Natural killer cell treated with Interleukin-12 subunit alpha and Interleukin-12 subunit beta and Interleukin-15 and Interleukin-18, amount 100 ng/mL, for 72 hours (primary cell): ENCODE measurements around the gene OR13J1. TPM values are rescaled to one million over a fixed set of nuclear protein-coding genes. Genes with fewer than 3 reads are reported as not detected.
"Not testable (repeated sequence)": the region's sequence is repeated elsewhere in the genome, so short reads cannot be mapped to it uniquely, and the experiment has no call there.

Experiments used
- ATAC-seq, 2 donors: fragments of 150-1000 bp; cut with Tn5 transposase in 1 of 2; sonication (Bioruptor Pico), chemical (Tn5 transposase) in 1 of 2; 2 replicates each; pipeline ENCODE4 v1.10.0; 2021
- DNase-seq: peaks from one replicate; pipeline ENCODE4 v3.0.0; 2022; ENCODE audit warnings: low spot score
- H3K27ac Mint-ChIP-seq, 2 donors: 1 replicate in 1 of 2; 2 replicates in 1 of 2; pipeline ENCODE4 v1.8.0; 2022; ENCODE audit warnings: mixed read lengths in 2 of 2, mild to moderate bottlenecking in 1 of 2, moderate library complexity in 1 of 2
- H3K27me3 Mint-ChIP-seq, 2 donors: 1 replicate in 1 of 2; 2 replicates in 1 of 2; pipeline ENCODE4 v1.8.0; 2022; ENCODE audit warnings: mixed read lengths in 2 of 2
- H3K36me3 Mint-ChIP-seq: one replicate; pipeline ENCODE4 v1.8.0; 2022; ENCODE audit warnings: mixed read lengths
- H3K4me1 Mint-ChIP-seq, 2 donors: 1 replicate in 1 of 2; 2 replicates in 1 of 2; pipeline ENCODE4 v1.8.0; 2022; ENCODE audit warnings: low read depth in 2 of 2, mixed read lengths in 2 of 2, mild to moderate bottlenecking in 1 of 2
- H3K4me3 Mint-ChIP-seq: one replicate; pipeline ENCODE4 v1.8.0; 2022; ENCODE audit warnings: mixed read lengths
- H3K9me3 Mint-ChIP-seq: 2 replicates; pipeline ENCODE4 v1.8.0; 2022; ENCODE audit warnings: mixed read lengths
- total RNA-seq, 2 donors: library from RNA; stranded (reverse); gene quantifications; one replicate each; pipeline ENCODE4 v1.2.3, GENCODE V29; 2022

Gene OR13J1
- total RNA-seq, 2 donors from 2014 or later, result not detected

DNA sequence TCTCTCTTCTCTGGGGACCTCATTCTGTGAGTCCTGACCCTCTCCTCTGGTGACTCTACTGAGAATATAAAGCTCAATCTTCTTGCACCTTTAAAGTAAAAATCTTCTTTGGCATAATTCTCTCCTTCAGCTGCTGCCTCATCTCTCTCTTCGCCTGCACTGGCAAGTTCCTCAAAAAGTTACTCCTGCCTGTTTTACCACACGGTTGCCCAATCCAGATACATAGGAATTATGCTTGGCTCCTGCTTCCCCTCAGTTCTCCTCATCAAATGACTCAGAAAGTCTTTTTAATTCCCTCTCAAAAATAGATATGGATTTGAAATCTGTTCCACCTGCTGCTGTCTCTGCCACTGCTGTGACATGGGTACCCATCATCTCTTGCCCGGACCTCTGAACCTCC is 21.4 kb upstream of the OR13J1 start:
- DNase-seq, result no peak
- no peaks in the 10 kb centered on the region for H3K36me3 Mint-ChIP-seq
- H3K27me3 Mint-ChIP-seq, result peaks cover 25 to 31% of the 10 kb centered on the region in 2 donors
- no peak overlapping the region for H3K27ac Mint-ChIP-seq
- no peak for ATAC-seq
- no peaks in the 10 kb centered on the region for H3K4me1 Mint-ChIP-seq
- H3K4me3 Mint-ChIP-seq, result no peak overlapping the region
- H3K9me3 Mint-ChIP-seq, result no peaks in the 10 kb centered on the region

DNA sequence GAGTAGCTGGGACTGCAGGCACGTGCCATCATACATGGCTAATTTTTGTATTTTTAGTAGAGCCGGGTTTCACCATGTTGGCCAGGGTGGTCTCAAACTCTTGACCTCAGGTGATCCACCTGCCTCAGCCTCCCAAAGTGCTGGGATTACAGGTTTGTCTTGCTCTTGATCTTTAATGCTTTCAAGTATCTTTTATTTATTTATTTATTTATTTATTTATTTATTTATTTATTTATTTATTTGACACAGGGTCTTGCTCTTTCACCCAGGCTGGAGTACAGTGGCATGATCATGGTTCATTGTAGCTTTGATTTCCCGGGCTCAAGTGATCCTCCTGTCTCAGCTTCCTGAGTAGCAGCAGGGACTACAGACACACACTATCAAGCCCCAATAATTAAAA is 14.7 kb upstream of the OR13J1 start:
- not testable (repeated sequence) for H3K36me3 Mint-ChIP-seq, H3K27ac Mint-ChIP-seq, DNase-seq, H3K9me3 Mint-ChIP-seq, ATAC-seq, H3K4me3 Mint-ChIP-seq, H3K4me1 Mint-ChIP-seq
- H3K27me3 Mint-ChIP-seq, result peaks cover 14 to 16% of the 10 kb centered on the region in 2 donors

DNA sequence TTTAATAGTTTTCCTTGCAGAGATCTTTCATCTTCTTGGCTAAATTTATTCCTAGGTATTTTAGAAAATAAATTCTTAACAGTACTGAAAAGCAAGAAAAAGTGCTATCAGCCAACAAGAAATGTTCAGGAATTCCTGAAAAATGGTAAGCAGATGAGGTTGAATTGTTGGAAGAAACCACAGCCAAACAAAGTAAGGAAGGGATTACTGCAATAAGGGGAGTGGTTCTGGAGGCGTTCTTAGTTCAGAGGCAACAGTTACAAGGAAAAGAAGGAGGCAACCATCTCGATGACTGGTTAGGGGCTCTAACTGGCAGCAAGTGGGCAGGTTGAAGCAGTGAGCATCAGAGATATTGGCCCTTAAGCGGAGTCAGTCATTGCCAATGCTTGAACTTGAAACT is 12.8 kb upstream of the OR13J1 start:
- ATAC-seq (no peak), DNase-seq (no peak)
- Mint-ChIP-seq H3K36me3 (no peaks in the 10 kb centered on the region), H3K4me3 (no peak overlapping the region), H3K27ac (no peak overlapping the region), H3K4me1 (no peaks in the 10 kb centered on the region), H3K9me3 (no peaks in the 10 kb centered on the region), H3K27me3 (peaks cover 23 to 25% of the 10 kb centered on the region in 2 donors)

DNA sequence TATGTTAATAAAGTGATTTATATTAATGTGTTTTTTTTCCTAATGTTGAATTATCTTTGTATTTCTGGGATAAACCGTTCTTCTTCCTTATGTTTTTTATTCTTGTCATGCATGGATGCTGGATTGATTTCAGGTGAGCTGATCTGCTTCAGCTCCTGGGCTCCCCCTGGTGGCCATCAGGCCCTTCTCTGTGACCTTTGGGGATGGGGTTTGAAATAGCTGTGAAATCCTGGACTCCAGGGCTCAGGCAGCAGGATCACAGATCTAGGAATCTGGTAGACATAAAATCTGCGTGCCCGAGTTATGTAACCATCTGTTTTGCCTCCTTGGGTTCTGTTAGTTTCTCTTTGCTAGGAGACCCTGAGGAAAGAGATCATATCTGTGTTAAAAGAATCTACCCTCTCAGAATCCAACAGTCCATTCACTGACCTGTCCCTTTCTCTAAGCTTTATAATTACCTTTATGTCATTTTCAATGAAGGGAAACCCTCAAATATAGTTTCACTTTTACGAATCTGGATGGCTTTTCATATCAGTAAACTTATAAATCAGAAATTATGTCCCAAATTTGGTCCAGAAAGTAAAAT is 12.2 kb upstream of the OR13J1 start:
- H3K27ac Mint-ChIP-seq, result no peak overlapping the region
- H3K36me3 Mint-ChIP-seq, result peaks cover 6% of the 10 kb centered on the region
- no peaks in the 10 kb centered on the region for H3K4me1 Mint-ChIP-seq

DNA sequence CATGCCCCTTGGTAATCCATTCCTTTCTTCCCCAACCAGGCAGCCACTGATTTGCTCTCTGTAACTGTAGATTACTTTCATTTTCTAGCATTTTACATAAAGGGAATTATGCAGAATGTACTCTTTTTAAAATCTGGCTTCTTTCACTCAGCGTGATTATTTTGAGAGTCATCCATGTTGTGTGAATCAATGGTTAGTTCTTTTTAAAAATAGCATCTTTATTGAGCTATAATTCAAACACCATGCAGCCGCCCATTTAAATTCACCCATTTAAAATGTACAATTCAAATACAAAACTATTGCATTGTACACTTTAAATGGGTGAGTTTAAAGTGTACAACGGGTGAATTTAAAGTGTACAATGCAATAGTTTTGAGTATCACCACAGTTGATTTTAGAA is 2.3 kb upstream of the OR13J1 start:
- peaks cover 20 to 23% of the 10 kb centered on the region in 2 donors for H3K27me3 Mint-ChIP-seq
- no peaks in the 10 kb centered on the region for H3K9me3 Mint-ChIP-seq
- H3K36me3 Mint-ChIP-seq, result peaks cover 9% of the 10 kb centered on the region
- no peaks in the 10 kb centered on the region for H3K4me1 Mint-ChIP-seq
- H3K4me3 Mint-ChIP-seq, result no peak overlapping the region
- DNase-seq (no peak), ATAC-seq (no peak)
- H3K27ac Mint-ChIP-seq, result no peak overlapping the region

More for the DNA sequence above, 12.2 kb upstream of the OR13J1 start:
- ATAC-seq, result no peak
- Mint-ChIP-seq H3K9me3 (no peaks in the 10 kb centered on the region), H3K4me3 (no peak overlapping the region), H3K27me3 (peaks cover 29 to 31% of the 10 kb centered on the region in 2 donors)
- DNase-seq, result peak; percentile 83

DNA sequence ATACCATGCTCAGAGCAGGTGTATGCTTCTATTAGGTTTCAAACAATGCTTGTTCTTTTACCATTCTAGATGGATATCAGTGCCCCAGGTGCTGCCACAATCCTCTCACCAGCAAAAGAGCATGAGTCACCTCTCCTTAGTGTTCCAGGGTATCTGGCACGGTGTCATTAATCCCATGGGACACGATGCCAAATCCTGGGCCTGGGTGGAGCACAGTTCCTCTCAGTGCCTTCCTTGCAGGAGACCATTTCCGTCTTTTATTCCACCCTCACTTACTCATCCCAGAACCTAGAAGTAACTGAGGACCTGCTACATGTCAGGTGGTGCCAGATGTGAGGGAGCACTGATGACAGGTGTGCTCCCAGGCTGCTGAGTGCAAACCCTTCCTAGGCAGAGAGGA is 1.3 kb upstream of the OR13J1 start:
- DNase-seq (no peak), ATAC-seq (no peak)
- Mint-ChIP-seq H3K9me3 (no peaks in the 10 kb centered on the region), H3K27ac (no peak overlapping the region), H3K36me3 (peaks cover under 1% of the 10 kb centered on the region), H3K4me3 (no peak overlapping the region), H3K27me3 (peaks cover 12 to 13% of the 10 kb centered on the region in 2 donors), H3K4me1 (no peaks in the 10 kb centered on the region)

DNA sequence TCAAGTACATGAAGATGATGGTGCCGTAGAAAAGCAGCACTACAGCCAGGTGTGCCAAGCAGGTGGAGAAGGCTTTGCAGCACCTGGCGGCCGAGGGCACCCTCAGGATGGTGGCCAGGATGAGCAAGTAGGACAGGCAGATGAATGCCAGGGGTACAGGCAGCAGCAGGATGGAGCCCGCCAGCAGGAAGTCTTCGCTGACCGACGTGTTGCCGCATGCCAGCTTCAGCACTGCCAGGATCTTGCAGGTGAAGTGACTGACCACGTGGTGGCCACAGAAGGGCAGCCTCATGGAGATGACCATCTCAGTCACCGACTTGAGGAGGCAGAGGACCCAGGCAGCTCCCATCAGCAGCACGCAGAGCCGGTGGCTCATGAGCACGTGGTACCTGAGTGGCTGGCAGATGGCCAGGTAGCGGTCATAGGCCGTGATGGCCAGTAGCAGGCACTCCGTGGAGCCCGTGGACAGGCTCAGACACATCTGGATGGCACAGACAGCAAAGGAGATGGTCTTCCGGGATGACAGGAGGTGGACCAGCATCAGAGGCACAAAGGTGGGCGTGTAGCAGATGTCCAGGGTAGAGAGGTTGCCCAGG is 482 bp downstream of the OR13J1 start:
- no peaks in the 10 kb centered on the region for H3K36me3 Mint-ChIP-seq
- H3K9me3 Mint-ChIP-seq, result no peaks in the 10 kb centered on the region
- DNase-seq (no peak), ATAC-seq (no peak)
- no peak overlapping the region for H3K4me3 Mint-ChIP-seq
- H3K4me1 Mint-ChIP-seq, result no peaks in the 10 kb centered on the region
- peaks cover 0 to under 1% of the 10 kb centered on the region in 2 donors for H3K27me3 Mint-ChIP-seq
- H3K27ac Mint-ChIP-seq, result no peak overlapping the region

DNA sequence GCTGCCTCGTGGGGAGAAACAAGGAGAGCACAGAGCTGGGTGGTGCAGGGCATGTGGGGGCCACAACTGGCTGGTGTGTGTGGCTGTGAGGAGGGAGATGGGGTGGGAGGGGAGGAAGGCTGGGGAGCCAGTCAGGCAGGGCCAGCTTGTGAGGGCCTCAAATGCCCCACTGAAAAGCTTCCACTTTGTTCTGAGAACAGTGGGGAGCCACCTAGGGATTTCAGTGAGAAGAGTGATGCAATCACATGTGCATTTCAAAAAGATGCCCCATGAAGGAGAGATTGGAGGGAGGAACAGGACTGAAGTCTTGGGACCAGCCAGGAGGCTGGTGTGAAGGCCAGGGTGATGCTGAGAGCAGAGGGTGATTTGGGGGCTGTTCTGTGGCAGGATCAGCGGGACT is 1.3 kb downstream of the OR13J1 start:
- ATAC-seq (no peak), DNase-seq (no peak)
- Mint-ChIP-seq H3K36me3 (no peaks in the 10 kb centered on the region), H3K9me3 (no peaks in the 10 kb centered on the region), H3K4me1 (no peaks in the 10 kb centered on the region), H3K27me3 (no peaks in the 10 kb centered on the region), H3K4me3 (no peak overlapping the region), H3K27ac (no peak overlapping the region)

DNA sequence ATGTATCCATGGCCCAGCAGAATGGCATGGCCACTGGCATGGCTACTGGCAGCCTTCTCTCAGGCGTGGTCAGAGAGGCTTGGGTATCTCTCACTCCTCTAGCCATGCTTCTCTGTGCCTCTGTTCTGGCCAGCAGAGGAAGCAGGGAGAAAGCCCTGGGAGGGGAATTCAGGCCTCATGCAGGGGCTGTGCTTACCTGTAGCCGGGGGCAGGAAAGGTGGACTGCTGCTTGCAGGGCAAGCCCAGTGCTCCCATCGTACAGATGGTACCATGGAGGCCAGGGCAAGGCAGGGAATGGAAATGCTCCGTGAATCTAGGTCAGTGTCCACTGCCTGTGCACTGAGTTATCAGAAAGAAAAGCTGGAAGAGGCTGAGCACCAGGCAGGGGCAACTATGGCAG is 2.7 kb downstream of the OR13J1 start:
- no peak for DNase-seq
- no peaks in the 10 kb centered on the region for H3K36me3 Mint-ChIP-seq
- no peak for ATAC-seq
- H3K4me1 Mint-ChIP-seq, result no peaks in the 10 kb centered on the region
- no peaks in the 10 kb centered on the region for H3K27me3 Mint-ChIP-seq
- H3K9me3 Mint-ChIP-seq, result no peaks in the 10 kb centered on the region
- H3K27ac Mint-ChIP-seq, result no peak overlapping the region
- no peak overlapping the region for H3K4me3 Mint-ChIP-seq

DNA sequence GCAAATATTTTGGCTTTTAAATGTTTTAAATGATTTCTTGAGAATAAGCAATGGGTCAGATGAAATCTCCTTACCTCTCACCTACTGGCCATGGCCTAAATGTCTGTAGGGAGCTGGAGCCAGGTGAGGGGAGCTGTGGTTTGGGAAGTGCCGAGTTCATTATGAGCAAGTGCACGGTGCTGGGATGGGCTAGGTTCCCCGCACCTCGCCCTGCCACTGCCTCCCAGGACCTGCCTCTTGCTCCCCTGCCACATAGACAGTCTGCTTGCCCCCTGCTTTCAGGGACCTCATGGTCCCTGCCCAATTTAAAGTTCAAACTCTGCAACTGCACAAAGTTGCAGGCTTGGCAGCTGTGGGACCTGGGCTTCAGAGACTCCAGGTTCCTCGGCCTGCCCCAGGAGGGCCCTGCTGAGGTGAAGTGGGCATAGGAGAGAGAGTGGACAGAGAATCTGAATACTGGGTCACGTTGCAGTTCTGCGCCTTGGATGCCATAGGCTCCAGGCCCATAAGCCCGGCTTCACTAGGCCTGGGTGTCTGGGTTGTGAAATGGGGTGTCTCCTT is 5.4 kb downstream of the OR13J1 start:
- no peaks in the 10 kb centered on the region for H3K36me3 Mint-ChIP-seq
- no peak for ATAC-seq
- DNase-seq, result no peak
- peaks cover 5 to 10% of the 10 kb centered on the region in 2 donors for H3K27me3 Mint-ChIP-seq
- no peak overlapping the region for H3K27ac Mint-ChIP-seq
- no peaks in the 10 kb centered on the region for H3K4me1 Mint-ChIP-seq
- no peaks in the 10 kb centered on the region for H3K9me3 Mint-ChIP-seq
- no peak overlapping the region for H3K4me3 Mint-ChIP-seq

DNA sequence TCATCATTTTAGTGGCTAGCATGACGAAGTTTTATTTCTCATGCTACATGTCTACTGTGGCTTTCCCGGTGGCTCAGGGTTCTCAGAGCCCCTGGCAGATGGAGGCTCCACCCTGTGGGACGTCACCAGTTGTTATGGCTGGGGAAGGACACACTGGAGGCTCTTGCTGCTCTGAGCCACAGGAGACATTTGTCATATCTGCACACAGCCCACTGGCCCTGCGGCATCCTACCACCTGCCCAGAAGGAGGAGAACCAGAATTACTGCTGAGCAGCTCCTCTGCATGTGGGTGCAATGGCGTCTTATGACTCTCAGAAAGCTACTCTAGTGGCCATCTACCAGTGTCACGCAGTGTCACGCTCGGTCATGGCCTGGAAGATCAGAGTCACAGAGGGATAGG is 6.6 kb downstream of the OR13J1 start:
- ATAC-seq (no peak), DNase-seq (no peak)
- Mint-ChIP-seq H3K36me3 (no peaks in the 10 kb centered on the region), H3K27ac (no peak overlapping the region), H3K4me1 (peaks cover 0 to 5% of the 10 kb centered on the region in 2 donors), H3K27me3 (peaks cover 10% of the 10 kb centered on the region in 2 donors), H3K9me3 (no peaks in the 10 kb centered on the region), H3K4me3 (no peak overlapping the region)

DNA sequence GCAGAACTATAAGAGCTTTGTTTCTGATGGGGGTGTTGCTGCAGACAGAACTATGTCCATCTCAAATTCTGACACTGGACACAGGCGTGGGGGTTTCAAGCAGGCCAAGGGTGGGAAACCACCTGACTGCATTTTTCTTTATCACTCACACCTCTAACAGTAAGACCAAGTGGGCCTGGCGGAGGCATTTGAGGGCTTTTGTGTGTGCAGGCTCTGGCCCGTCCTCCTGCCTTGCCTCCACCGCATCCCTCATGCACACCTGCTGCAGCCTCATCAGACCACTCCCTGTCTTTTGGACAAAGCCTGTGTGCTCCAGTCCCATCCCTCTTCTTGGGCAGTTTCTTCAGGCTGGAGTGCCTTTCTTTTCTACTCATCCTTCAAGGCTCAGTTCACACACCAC is 7.9 kb downstream of the OR13J1 start:
- no peak for DNase-seq
- Mint-ChIP-seq H3K27me3 (peaks cover 10% of the 10 kb centered on the region in 2 donors), H3K27ac (no peak overlapping the region), H3K36me3 (no peaks in the 10 kb centered on the region), H3K4me3 (no peak overlapping the region), H3K4me1 (peaks cover 0 to 7% of the 10 kb centered on the region in 2 donors), H3K9me3 (no peaks in the 10 kb centered on the region)
- no peak for ATAC-seq

DNA sequence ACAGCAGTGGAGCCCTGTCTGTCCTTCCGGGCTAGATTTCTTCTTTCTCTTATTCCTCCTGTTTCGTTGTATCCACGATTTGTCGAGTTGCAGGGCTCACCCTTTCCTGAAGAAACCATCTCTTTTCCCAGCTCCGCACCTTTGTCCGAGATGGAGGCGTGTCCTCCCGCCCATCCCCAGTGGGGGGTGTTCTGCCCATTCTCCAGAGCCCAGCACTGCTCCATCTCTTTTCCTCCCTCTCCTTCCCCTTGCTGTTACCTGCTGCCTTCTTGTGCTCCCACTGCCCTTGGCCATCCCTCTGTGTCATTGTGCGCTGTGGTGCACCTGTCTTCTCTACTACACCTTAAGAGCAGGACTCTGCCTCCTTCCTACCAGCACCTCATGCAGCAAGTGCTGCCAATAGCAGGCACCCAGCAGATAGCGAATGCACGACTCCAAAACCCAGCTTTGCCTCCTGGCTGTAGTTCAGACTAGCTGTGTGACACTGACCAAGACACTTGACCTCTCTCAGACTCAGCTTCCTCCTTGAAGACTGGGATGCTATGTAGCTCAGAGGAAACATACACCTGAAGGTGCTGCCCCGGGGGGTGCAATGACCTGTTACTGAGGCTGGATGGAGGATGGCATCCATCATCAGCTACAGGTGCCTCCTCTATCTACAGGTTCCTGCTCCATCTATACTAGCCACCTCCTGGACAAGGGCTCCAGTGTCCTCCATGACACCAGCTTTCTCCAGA is 8.9 kb downstream of the OR13J1 start:
- ATAC-seq (no peak), DNase-seq (no peak)
- Mint-ChIP-seq H3K36me3 (no peaks in the 10 kb centered on the region), H3K4me1 (peaks cover 0 to 7% of the 10 kb centered on the region in 2 donors), H3K9me3 (no peaks in the 10 kb centered on the region), H3K27me3 (peaks cover 13% of the 10 kb centered on the region in 2 donors), H3K27ac (no peak overlapping the region), H3K4me3 (no peak overlapping the region)

DNA sequence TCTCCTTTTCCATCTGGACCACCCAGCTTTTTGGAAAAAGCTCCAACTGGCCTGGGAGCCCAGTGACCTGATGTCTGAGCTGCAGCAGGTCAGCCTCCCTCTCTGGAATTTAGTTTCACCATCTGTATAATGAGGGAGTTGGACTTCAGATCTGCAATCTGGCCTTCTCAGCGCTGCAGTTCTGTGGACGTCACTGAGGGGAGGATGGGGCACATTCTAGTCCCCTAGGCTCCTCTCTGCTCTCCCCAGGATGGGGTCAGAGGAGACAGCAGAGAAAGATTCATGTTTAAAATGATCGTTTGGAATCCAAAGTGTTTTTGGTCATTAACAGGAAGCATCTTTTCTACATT is 10.2 kb downstream of the OR13J1 start:
- H3K9me3 Mint-ChIP-seq, result no peaks in the 10 kb centered on the region
- H3K27ac Mint-ChIP-seq, result no peak overlapping the region
- H3K27me3 Mint-ChIP-seq, result peaks cover 16 to 25% of the 10 kb centered on the region in 2 donors

More for the DNA sequence above, 10.2 kb downstream of the OR13J1 start:
- peaks cover 0 to 7% of the 10 kb centered on the region in 2 donors for H3K4me1 Mint-ChIP-seq
- H3K36me3 Mint-ChIP-seq, result no peaks in the 10 kb centered on the region
- ATAC-seq, result no peak
- no peak overlapping the region for H3K4me3 Mint-ChIP-seq
- no peak for DNase-seq
